Upper lobe of left lung (tissue), 4 donors: Measurements from ENCODE around the gene SBNO1.

Experiments
- CTCF ChIP-seq, 6 experiments: fragments of 450-650 bp in 4 of 6; fragments of 200-600 bp in 2 of 6; sonication (generic) in 2 of 6; IDR thresholded peaks; one replicate each; pipeline ENCODE4 v1.5.1; 2016 to 2019; ENCODE audit warnings: antibody characterized with exemption in 6 of 6
- POLR2AphosphoS5 ChIP-seq, 2 donors: sonication (generic); formaldehyde crosslinking; IDR thresholded peaks; one replicate each; pipeline ENCODE4 v1.5.1; 2017; ENCODE audit warnings: antibody characterized with exemption in 2 of 2

- TF ChIP-seq CTCF (IDR thresholded peaks at IDR 0.05) (no peak), POLR2AphosphoS5 (IDR thresholded peaks at IDR 0.05) (no peak)
These were observed 2.9 kb upstream of the SBNO1 start for GRCh38 chr12:123367511-123367910.
